Vagina (tissue), 2 donors: ENCODE measurements around the gene ZNF709. TPM values are rescaled to one million over a fixed set of nuclear protein-coding genes. Genes with fewer than 3 reads are reported as not detected.

ENCODE experiments used
- DNase-seq, 2 donors: peaks; one replicate each; pipeline ENCODE4 v3.0.0-alpha.2; 2017; ENCODE audit errors: extremely low spot score in 2 of 2
- H3K27ac ChIP-seq: fragments of 200-600 bp; sonication (generic); one replicate; pipeline ENCODE4 v1.5.1; 2019
- H3K27me3 ChIP-seq: fragments of 200-600 bp; sonication (generic); one replicate; pipeline ENCODE4 v1.5.1; 2019
- H3K36me3 ChIP-seq, 2 donors: fragments of 200-600 bp; sonication (generic); one replicate each; pipeline ENCODE4 v1.5.1; 2017 to 2019
- H3K4me1 ChIP-seq: fragments of 200-600 bp; sonication (generic); one replicate; pipeline ENCODE4 v1.5.1; 2019
- H3K4me3 ChIP-seq, 2 donors: fragments of 200-600 bp; sonication (generic); 1 replicate in 1 of 2; 2 replicates in 1 of 2; pipeline ENCODE4 v1.5.1; 2016 to 2019
- H3K9me3 ChIP-seq: fragments of 200-600 bp; sonication (generic); one replicate; pipeline ENCODE4 v1.5.1; 2019
- CTCF ChIP-seq, 3 experiments: fragments of 450-650 bp in 2 of 3; fragments of 200-600 bp in 1 of 3; sonication (generic) in 1 of 3; IDR thresholded peaks; one replicate each; pipeline ENCODE4 v1.5.1; 2017 to 2019; ENCODE audit warnings: antibody characterized with exemption in 3 of 3, mild to moderate bottlenecking in 2 of 3, moderate library complexity in 2 of 3
- POLR2A ChIP-seq, 2 donors: fragments of 450-650 bp; IDR thresholded peaks; one replicate each; pipeline ENCODE4 v1.6.1; 2017; ENCODE audit warnings: antibody characterized with exemption in 2 of 2, mild to moderate bottlenecking in 2 of 2, moderate library complexity in 2 of 2
- POLR2AphosphoS5 ChIP-seq, 2 donors: sonication (generic); formaldehyde crosslinking; IDR thresholded peaks; one replicate each; pipeline ENCODE4 v1.9.0; 2017; ENCODE audit warnings: antibody characterized with exemption in 2 of 2, mild to moderate bottlenecking in 2 of 2, low read depth in 1 of 2; ENCODE audit not compliant: insufficient read depth in 1 of 2
- intact Hi-C: fragments of 100-400 bp; cut with DNase I; formaldehyde crosslinking; loops from one replicate; pipeline ENCODE4 v1.15.1; 2023
- total RNA-seq: library from RNA; depleted of rRNA; stranded (reverse); fragments of >200 nt; gene quantifications from one replicate; pipeline ENCODE4 v1.2.3, GENCODE V29; 2016

The ZNF709 gene
- total RNA-seq, 1 donor from 2014 or later = 3.7 TPM

GRCh38 chr19:12513531-12514061 is 29.0 kb upstream of the ZNF709 start:
- TF ChIP-seq CTCF (IDR thresholded peaks at IDR 0.05) (no peak), POLR2AphosphoS5 (IDR thresholded peaks at IDR 0.05; ENCODE audit: insufficient read depth in 1 of 2, low read depth in 1 of 2) (no peak), POLR2A (IDR thresholded peaks at IDR 0.05) (no peak)
- peaks cover 9% of the 10 kb centered on the region for H3K9me3 ChIP-seq
- intact Hi-C loops = no loop called here
- H3K36me3 ChIP-seq = no peaks in the 10 kb centered on the region
- no peaks in the 10 kb centered on the region for H3K27me3 ChIP-seq
- no peaks in the 10 kb centered on the region for H3K4me1 ChIP-seq
- peak overlapping the region in 1 of 2 donors; percentile 16 for H3K4me3 ChIP-seq
- H3K27ac ChIP-seq = no peak overlapping the region
- DNase-seq = no peak

DNA sequence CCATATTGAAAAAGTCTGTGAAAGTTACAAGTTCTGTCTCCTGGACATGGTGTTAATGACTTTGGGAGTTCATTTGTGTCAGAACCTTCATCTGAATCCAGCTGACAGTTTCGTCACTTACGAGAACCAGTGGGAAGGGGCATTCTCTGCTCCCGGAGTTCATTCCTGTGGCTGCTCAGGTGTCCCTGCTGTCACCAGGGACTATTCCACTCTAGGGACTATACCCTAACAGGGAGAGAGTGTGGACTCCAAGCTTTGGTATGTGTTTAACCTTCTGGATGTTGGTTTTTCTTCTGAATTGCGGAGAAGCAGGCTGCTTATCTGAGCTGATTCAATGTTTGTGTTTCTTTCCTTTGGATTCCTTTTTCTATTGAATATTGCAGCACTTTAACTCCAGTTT is 12.4 kb upstream of the ZNF709 start:
- Histone ChIP-seq H3K27ac (no peak overlapping the region), H3K27me3 (no peaks in the 10 kb centered on the region), H3K4me3 (no peak overlapping the region), H3K4me1 (peaks cover 14% of the 10 kb centered on the region), H3K9me3 (no peaks in the 10 kb centered on the region), H3K36me3 (no peaks in the 10 kb centered on the region)
- DNase-seq = no peak
- intact Hi-C loops = loop anchor here (5.0 kb wide), 1 partner anchor 340 kb away; the partner anchor contains the start of gene ZNF625
- no peak for TF ChIP-seq CTCF (IDR thresholded peaks at IDR 0.05)
- no peak for TF ChIP-seq POLR2AphosphoS5 (IDR thresholded peaks at IDR 0.05; ENCODE audit: insufficient read depth in 1 of 2, low read depth in 1 of 2)
- no peak for TF ChIP-seq POLR2A (IDR thresholded peaks at IDR 0.05)

GRCh38 chr19:12496480-12496879 is 11.9 kb upstream of the ZNF709 start:
- TF ChIP-seq CTCF (IDR thresholded peaks at IDR 0.05) (no peak), POLR2A (IDR thresholded peaks at IDR 0.05) (no peak), POLR2AphosphoS5 (IDR thresholded peaks at IDR 0.05; ENCODE audit: insufficient read depth in 1 of 2, low read depth in 1 of 2) (no peak)
- no peak for DNase-seq
- intact Hi-C loops = loop anchor here (5.0 kb wide), 1 partner anchor 339 kb away; the partner anchor contains the start of gene ZNF625
- Histone ChIP-seq H3K4me3 (no peak overlapping the region), H3K9me3 (no peaks in the 10 kb centered on the region), H3K4me1 (peaks cover 14% of the 10 kb centered on the region), H3K27ac (no peak overlapping the region), H3K27me3 (no peaks in the 10 kb centered on the region), H3K36me3 (no peaks in the 10 kb centered on the region)

DNA sequence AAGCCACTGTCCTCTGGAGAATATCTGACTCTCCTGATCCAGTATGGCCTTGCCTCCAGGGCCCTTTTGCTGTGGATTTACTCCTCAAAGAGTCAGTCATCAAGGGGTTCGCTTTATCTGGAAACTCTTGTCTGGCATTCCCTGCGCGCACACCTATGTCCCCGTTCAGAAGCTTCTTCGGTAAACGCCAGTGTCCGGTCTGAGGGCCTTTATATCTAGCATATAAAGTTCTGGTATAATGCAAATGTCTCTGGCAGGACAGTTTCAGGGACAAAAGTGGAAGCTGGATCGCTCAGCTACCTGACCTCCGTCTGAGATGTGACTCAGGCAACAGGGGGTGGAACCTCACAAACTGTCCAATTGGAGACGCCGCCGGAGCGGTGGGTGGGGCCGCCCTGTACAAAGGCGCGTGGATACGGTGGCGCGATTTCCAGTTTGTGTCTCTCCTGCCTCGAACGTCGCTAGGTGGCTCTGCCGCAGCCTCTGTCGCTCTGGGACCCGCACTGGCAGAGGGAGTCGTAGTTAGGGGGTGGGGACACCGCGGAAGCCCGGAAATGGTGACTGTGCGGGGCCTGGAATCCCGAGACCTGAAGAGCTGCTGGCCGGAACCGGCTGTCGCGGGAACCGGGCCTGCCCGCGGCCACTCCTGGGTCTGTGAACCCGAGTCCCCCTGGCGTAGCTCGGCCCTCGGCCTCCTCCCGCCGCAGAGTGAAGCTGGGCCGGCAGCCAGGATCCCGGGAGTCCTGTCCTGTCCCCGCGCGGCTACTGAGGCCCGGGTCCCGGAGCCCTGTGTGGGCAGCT is 10.6 kb upstream of the ZNF709 start:
- H3K4me1 ChIP-seq = peaks cover 14% of the 10 kb centered on the region
- H3K36me3 ChIP-seq = no peaks in the 10 kb centered on the region
- intact Hi-C loops = loop anchor here (5.0 kb wide), 1 partner anchor 338 kb away; the partner anchor contains the start of gene ZNF625
- H3K4me3 ChIP-seq = peak overlapping the region; percentile 60 to 68
- peak; percentile 92 to 98 for DNase-seq
- H3K27me3 ChIP-seq = no peaks in the 10 kb centered on the region
- peak overlapping the region; percentile 93 for H3K27ac ChIP-seq
- no peaks in the 10 kb centered on the region for H3K9me3 ChIP-seq
- TF ChIP-seq POLR2AphosphoS5 (IDR thresholded peaks at IDR 0.05; ENCODE audit: insufficient read depth in 1 of 2, low read depth in 1 of 2) (peak; percentile 90 to 94), POLR2A (IDR thresholded peaks at IDR 0.05) (no peak), CTCF (IDR thresholded peaks at IDR 0.05) (peak in 1 of 3 experiments; percentile 48)
